HT-29 (cell line): ENCODE results near the gene ADAM11. TPM values are rescaled to one million over a fixed set of nuclear protein-coding genes. Genes with fewer than 3 reads are reported as not detected.
"Not testable (repeated sequence)": the region's sequence is repeated elsewhere in the genome, so short reads cannot be mapped to it uniquely, and the experiment has no call there.

Experiments
- DNase-seq: peaks from one replicate; pipeline ENCODE4 v3.0.0-alpha.2; 2015; ENCODE audit warnings: low spot score
- total RNA-seq: library from RNA; depleted of rRNA; stranded (reverse); fragments of >200 nt; shearing (Covaris generic); gene quantifications from 2 replicates; pipeline ENCODE4 v1.2.3, GENCODE V29; 2014; rRNA removed

The ADAM11 gene
- 0.05 and 0.20 TPM in 2 replicates for total RNA-seq

- DNase-seq, result no peak
Observed at GRCh38 chr17:44758414-44759085, at the start of gene ADAM11. Gene ADAM11 (plus strand): TSS chr17:44758988. CDS start chr17:44759200, 212 bp downstream.

- no peak for DNase-seq
Observed at GRCh38 chr17:44719444-44719843, 39.3 kb upstream of the ADAM11 start.

GRCh38 chr17:44722254-44722653 lies 36.5 kb upstream of the ADAM11 start:
- DNase-seq, result no peak

GRCh38 chr17:44726121-44726520 lies 32.7 kb upstream of the ADAM11 start:
- not testable (repeated sequence) for DNase-seq

GRCh38 chr17:44733753-44734152 lies 25.0 kb upstream of the ADAM11 start:
- DNase-seq, result peak; percentile 26

- DNase-seq, result no peak
Observed at GRCh38 chr17:44734272-44734671, 24.5 kb upstream of the ADAM11 start.

- no peak for DNase-seq
Observed at GRCh38 chr17:44736551-44737240, 22.1 kb upstream of the ADAM11 start.

GRCh38 chr17:44738214-44738906 lies 20.4 kb upstream of the ADAM11 start:
- no peak for DNase-seq

- no peak for DNase-seq
Observed at GRCh38 chr17:44741316-44741715, 17.5 kb upstream of the ADAM11 start.

- no peak for DNase-seq
Observed at GRCh38 chr17:44745301-44745700, 13.5 kb upstream of the ADAM11 start.

GRCh38 chr17:44745738-44746137 lies 13.1 kb upstream of the ADAM11 start:
- not testable (repeated sequence) for DNase-seq

- no peak for DNase-seq
Observed at GRCh38 chr17:44747566-44747965, 11.2 kb upstream of the ADAM11 start.

- no peak for DNase-seq
Observed at GRCh38 chr17:44749076-44749979, 9.5 kb upstream of the ADAM11 start.

- DNase-seq, result no peak
Observed at GRCh38 chr17:44749980-44750318, 8.8 kb upstream of the ADAM11 start.

GRCh38 chr17:44751331-44751730 lies 7.5 kb upstream of the ADAM11 start:
- DNase-seq, result no peak

GRCh38 chr17:44751806-44752205 lies 7.0 kb upstream of the ADAM11 start:
- DNase-seq, result no peak

GRCh38 chr17:44752953-44753861 lies 5.6 kb upstream of the ADAM11 start:
- no peak for DNase-seq

GRCh38 chr17:44754276-44754675 lies 4.5 kb upstream of the ADAM11 start:
- DNase-seq, result no peak

GRCh38 chr17:44755180-44755579 lies 3.6 kb upstream of the ADAM11 start:
- not testable (repeated sequence) for DNase-seq
